Measurements from ENCODE around the gene SELENOM.

Gene SELENOM

GRCh38 chr22:31085928-31086327, 21.4 kb downstream of the SELENOM start:
- H3K4me3 ChIP-seq (ENCODE audit: low read length) = no peak overlapping the region
- H3K36me3 ChIP-seq (replicated peaks; ENCODE audit: insufficient read depth, low read length) = no peaks in the 10 kb centered on the region
- H3K79me2 ChIP-seq (ENCODE audit: low read length) = peaks cover 28% of the 10 kb centered on the region
- H3K9ac ChIP-seq (ENCODE audit: low read length) = no peak overlapping the region
- H3K9me2 ChIP-seq (replicated peaks; ENCODE audit: insufficient read depth, low read length) = no peaks in the 10 kb centered on the region
- no peak for DNase-seq
- peaks cover 16% of the 10 kb centered on the region; the same call in 1 of the 2 replicates for H3F3A ChIP-seq (ENCODE audit: insufficient read depth, low read length)
- no peaks in the 10 kb centered on the region for H3K9me3 ChIP-seq (replicated peaks; ENCODE audit: insufficient read depth, low read length)
- no peaks in the 10 kb centered on the region for H3K27me3 ChIP-seq (replicated peaks; ENCODE audit: insufficient read depth, low read length)
- no peak overlapping the region for H2AFZ ChIP-seq (ENCODE audit: low read length)
- peak overlapping the region; percentile 98; the same call in 1 of the 2 replicates for H3K4me2 ChIP-seq (ENCODE audit: low read depth, low read length)
- no peak for TF ChIP-seq EZH2 (optimal IDR thresholded peaks at IDR 0.05; ENCODE audit: low read depth, low read length)
- no peak for TF ChIP-seq EZH2phosphoT487 (IDR thresholded peaks at IDR 0.05; ENCODE audit: low read length)
- TF ChIP-seq CTCF (IDR thresholded peaks at IDR 0.05; ENCODE audit: low read length) = no peak
- H3K4me1 ChIP-seq (ENCODE audit: low read length) = peaks cover 23% of the 10 kb centered on the region
- no peaks in the 10 kb centered on the region for H4K20me1 ChIP-seq (ENCODE audit: insufficient read depth, low read length)
- H3K27ac ChIP-seq (ENCODE audit: low read length) = no peak overlapping the region

- Histone ChIP-seq H3K36me3 (replicated peaks; ENCODE audit: insufficient read depth, low read length) (no peaks in the 10 kb centered on the region), H3K9ac (ENCODE audit: low read length) (peak overlapping the region; percentile 97; the same call in 1 of the 2 replicates), H3K9me2 (replicated peaks; ENCODE audit: insufficient read depth, low read length) (no peaks in the 10 kb centered on the region), H4K20me1 (ENCODE audit: insufficient read depth, low read length) (no peaks in the 10 kb centered on the region), H3K4me2 (ENCODE audit: low read depth, low read length) (peak overlapping the region; percentile 98), H3K79me2 (ENCODE audit: low read length) (peaks cover 28% of the 10 kb centered on the region), H3K27ac (ENCODE audit: low read length) (peak overlapping the region; percentile 86; the same call in 1 of the 2 replicates), H2AFZ (ENCODE audit: low read length) (peak overlapping the region; percentile 99), H3K4me1 (ENCODE audit: low read length) (peaks cover 24% of the 10 kb centered on the region), H3K27me3 (replicated peaks; ENCODE audit: insufficient read depth, low read length) (no peaks in the 10 kb centered on the region), H3K4me3 (ENCODE audit: low read length) (peak overlapping the region; percentile 96), H3F3A (ENCODE audit: insufficient read depth, low read length) (peaks cover 17% of the 10 kb centered on the region; the same call in 1 of the 2 replicates), H3K9me3 (replicated peaks; ENCODE audit: insufficient read depth, low read length) (no peaks in the 10 kb centered on the region)
- no peak for DNase-seq
- no peak for TF ChIP-seq EZH2phosphoT487 (IDR thresholded peaks at IDR 0.05; ENCODE audit: low read length)
- no peak for TF ChIP-seq EZH2 (optimal IDR thresholded peaks at IDR 0.05; ENCODE audit: low read depth, low read length)
- TF ChIP-seq CTCF (IDR thresholded peaks at IDR 0.05; ENCODE audit: low read length) = no peak
Measured at GRCh38 chr22:31085493-31085824, 21.9 kb downstream of the SELENOM start.

GRCh38 chr22:31084811-31085492, 22.4 kb downstream of the SELENOM start:
- Histone ChIP-seq H3K4me3 (ENCODE audit: low read length) (peak overlapping the region; percentile 96), H3K4me2 (ENCODE audit: low read depth, low read length) (peak overlapping the region; percentile 98), H3K27ac (ENCODE audit: low read length) (peak overlapping the region; percentile 86; the same call in 1 of the 2 replicates), H4K20me1 (ENCODE audit: insufficient read depth, low read length) (no peaks in the 10 kb centered on the region), H3F3A (ENCODE audit: insufficient read depth, low read length) (peaks cover 20% of the 10 kb centered on the region; the same call in 1 of the 2 replicates), H3K9ac (ENCODE audit: low read length) (peak overlapping the region; percentile 97), H3K9me3 (replicated peaks; ENCODE audit: insufficient read depth, low read length) (no peaks in the 10 kb centered on the region), H2AFZ (ENCODE audit: low read length) (peak overlapping the region; percentile 99), H3K36me3 (replicated peaks; ENCODE audit: insufficient read depth, low read length) (no peaks in the 10 kb centered on the region), H3K9me2 (replicated peaks; ENCODE audit: insufficient read depth, low read length) (no peaks in the 10 kb centered on the region), H3K4me1 (ENCODE audit: low read length) (peaks cover 27% of the 10 kb centered on the region), H3K79me2 (ENCODE audit: low read length) (peaks cover 28% of the 10 kb centered on the region), H3K27me3 (replicated peaks; ENCODE audit: insufficient read depth, low read length) (no peaks in the 10 kb centered on the region)
- peak; percentile 90 for TF ChIP-seq CTCF (IDR thresholded peaks at IDR 0.05; ENCODE audit: low read length)
- no peak for TF ChIP-seq EZH2phosphoT487 (IDR thresholded peaks at IDR 0.05; ENCODE audit: low read length)
- DNase-seq = peak; percentile 88
